Activated CD4-positive, alpha-beta T cell treated with anti-CD3 and anti-CD28 coated beads, Interleukin-2, Interleukin-4, amounts not matched to agents 100 ng/mL and 50 ng/mL, durations not matched to agents 16 hours and 8 hours (primary cell): ENCODE data around the gene PDZD4.
"Not testable (repeated sequence)": the region's sequence is repeated elsewhere in the genome, so short reads cannot be mapped to it uniquely, and the experiment has no call there.

Source experiments
- DNase-seq: peaks from one replicate; pipeline ENCODE4 v3.0.0-alpha.2; 2020; ENCODE audit warnings: low spot score

Gene PDZD4

GRCh38 chrX:153844509-153845082 is 14.3 kb upstream of the PDZD4 start:
- DNase-seq, result no peak

- no peak for DNase-seq
Measured at GRCh38 chrX:153836921-153837320, 6.6 kb upstream of the PDZD4 start.

- DNase-seq, result no peak
Measured at GRCh38 chrX:153832728-153833127, 2.4 kb upstream of the PDZD4 start.

- no peak for DNase-seq
Measured at GRCh38 chrX:153831429-153832150, 1.2 kb upstream of the PDZD4 start.

- no peak for DNase-seq
Measured at GRCh38 chrX:153830640-153831428, 490 bp upstream of the PDZD4 start.

- DNase-seq, result no peak
Measured at GRCh38 chrX:153829549-153829798, 870 bp downstream of the PDZD4 start.

GRCh38 chrX:153828723-153829548 is 1.4 kb downstream of the PDZD4 start:
- no peak for DNase-seq

- DNase-seq, result no peak
Measured at GRCh38 chrX:153828308-153828707, 2.0 kb downstream of the PDZD4 start.

- DNase-seq, result no peak
Measured at GRCh38 chrX:153827903-153828302, 2.4 kb downstream of the PDZD4 start.

GRCh38 chrX:153827016-153827415 is 3.3 kb downstream of the PDZD4 start:
- DNase-seq, result no peak

GRCh38 chrX:153825042-153825441 is 5.3 kb downstream of the PDZD4 start:
- no peak for DNase-seq

- DNase-seq, result no peak
Measured at GRCh38 chrX:153824348-153824747, 6.0 kb downstream of the PDZD4 start.

- DNase-seq, result no peak
Measured at GRCh38 chrX:153821066-153821465, 9.3 kb downstream of the PDZD4 start.

- no peak for DNase-seq
Measured at GRCh38 chrX:153820601-153821000, 9.7 kb downstream of the PDZD4 start.

- no peak for DNase-seq
Measured at GRCh38 chrX:153819384-153820040, 10.8 kb downstream of the PDZD4 start.

GRCh38 chrX:153818571-153819383 is 11.6 kb downstream of the PDZD4 start:
- DNase-seq, result peak; percentile 7

GRCh38 chrX:153818064-153818463 is 12.3 kb downstream of the PDZD4 start:
- DNase-seq, result not testable (repeated sequence)

- DNase-seq, result no peak
Measured at GRCh38 chrX:153816831-153817690, 13.3 kb downstream of the PDZD4 start.

GRCh38 chrX:153814591-153815315 is 15.6 kb downstream of the PDZD4 start:
- no peak for DNase-seq
